ENCODE data around the gene DDX54.

DNA sequence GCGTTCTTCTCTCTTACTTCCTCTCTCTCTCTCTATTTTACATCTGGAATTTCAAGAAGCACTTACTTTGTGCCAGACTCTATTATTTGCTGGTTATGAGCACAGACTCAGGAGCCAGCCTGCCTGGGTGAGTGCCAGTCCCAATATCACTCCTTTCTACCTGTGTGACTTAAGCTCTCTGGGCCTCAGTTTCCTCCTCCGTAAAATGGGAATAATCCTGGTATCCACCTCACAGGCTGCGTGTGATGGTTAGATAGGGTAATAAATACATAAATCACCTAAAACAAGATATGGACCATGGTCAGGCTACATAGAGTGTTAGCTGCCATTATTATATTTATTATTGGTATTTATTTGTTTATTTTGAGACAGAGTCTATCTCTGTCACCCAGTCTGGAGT lies 74.0 kb downstream of the DDX54 start:
- TF ChIP-seq, protein P1, sequence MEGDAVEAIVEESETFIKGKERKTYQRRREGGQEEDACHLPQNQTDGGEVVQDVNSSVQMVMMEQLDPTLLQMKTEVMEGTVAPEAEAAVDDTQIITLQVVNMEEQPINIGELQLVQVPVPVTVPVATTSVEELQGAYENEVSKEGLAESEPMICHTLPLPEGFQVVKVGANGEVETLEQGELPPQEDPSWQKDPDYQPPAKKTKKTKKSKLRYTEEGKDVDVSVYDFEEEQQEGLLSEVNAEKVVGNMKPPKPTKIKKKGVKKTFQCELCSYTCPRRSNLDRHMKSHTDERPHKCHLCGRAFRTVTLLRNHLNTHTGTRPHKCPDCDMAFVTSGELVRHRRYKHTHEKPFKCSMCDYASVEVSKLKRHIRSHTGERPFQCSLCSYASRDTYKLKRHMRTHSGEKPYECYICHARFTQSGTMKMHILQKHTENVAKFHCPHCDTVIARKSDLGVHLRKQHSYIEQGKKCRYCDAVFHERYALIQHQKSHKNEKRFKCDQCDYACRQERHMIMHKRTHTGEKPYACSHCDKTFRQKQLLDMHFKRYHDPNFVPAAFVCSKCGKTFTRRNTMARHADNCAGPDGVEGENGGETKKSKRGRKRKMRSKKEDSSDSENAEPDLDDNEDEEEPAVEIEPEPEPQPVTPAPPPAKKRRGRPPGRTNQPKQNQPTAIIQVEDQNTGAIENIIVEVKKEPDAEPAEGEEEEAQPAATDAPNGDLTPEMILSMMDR (IDR thresholded peaks at IDR 0.05; ENCODE audit: low read length), result no peak
- no peak for TF ChIP-seq EZH2 (IDR thresholded peaks at IDR 0.05; ENCODE audit: borderline replicate concordance, low read length)
